ENCODE results near the gene MRAS. TPM values are rescaled to one million over a fixed set of nuclear protein-coding genes. Genes with fewer than 3 reads are reported as not detected.

The MRAS gene
- total and polyA plus RNA-seq, 2 of the 8 experiments (the other 6 are each of a cell fraction or from before 2014, with no cell fraction given): 10.6 to 16.2 TPM

GRCh38 chr3:138317687-138318086 is 30.7 kb upstream of the MRAS start:
- Histone ChIP-seq H2BK5ac (ENCODE audit: low read depth, low read length) (no peak overlapping the region), H3K9me3 (ENCODE audit: insufficient read depth in 2 of 2, low read depth in 1 of 2, low read length in 1 of 2) (no peaks in the 10 kb centered on the region), H2AFZ (ENCODE audit: low read length) (no peak overlapping the region), H3K4me2 (ENCODE audit: insufficient read depth in 1 of 2, low read depth in 2 of 2, low read length in 2 of 2) (no peak overlapping the region), H3K14ac (ENCODE audit: insufficient read length) (no peak overlapping the region), H2AK5ac (ENCODE audit: low read depth, low read length) (no peak overlapping the region), H4K8ac (ENCODE audit: extremely low read depth, insufficient read depth, low read length) (no peak overlapping the region), H3K23me2 (ENCODE audit: low read depth, low read length) (no peaks in the 10 kb centered on the region; the same call in 1 of the 2 replicates), H3K27me3 (replicated peaks in 1 of 4; ENCODE audit: control insufficient read depth in 3 of 4, extremely low read depth in 1 of 4, insufficient read depth in 3 of 4, low read length in 3 of 4) (no peaks in the 10 kb centered on the region), H4K91ac (replicated peaks; ENCODE audit: insufficient read length, low read length) (no peak overlapping the region), H3K18ac (ENCODE audit: extremely low read depth, low read length) (no peak overlapping the region), H3K4me3 (ENCODE audit: extremely low read depth in 1 of 4, insufficient read depth in 2 of 4, low read depth in 3 of 4, low read length in 4 of 4) (no peak overlapping the region), H3K23ac (ENCODE audit: insufficient read length) (no peak overlapping the region), H2BK20ac (ENCODE audit: low read length) (no peak overlapping the region), H3K79me1 (ENCODE audit: low read depth, low read length) (no peaks in the 10 kb centered on the region), H2BK12ac (ENCODE audit: low read depth, low read length) (no peak overlapping the region), H4K5ac (ENCODE audit: insufficient read length, low read depth, low read length) (no peak overlapping the region), H3K36me3 (ENCODE audit: control insufficient read depth in 2 of 4, insufficient read depth in 4 of 4, low read length in 3 of 4) (no peaks in the 10 kb centered on the region), H4K20me1 (replicated peaks in 1 of 2; ENCODE audit: control insufficient read depth in 1 of 2, insufficient read depth in 2 of 2, low read length in 2 of 2) (no peaks in the 10 kb centered on the region), H3K27ac (ENCODE audit: low read depth, low read length) (no peak overlapping the region), H3K56ac (replicated peaks; ENCODE audit: insufficient read length, low read depth, low read length) (no peak overlapping the region), H3K79me2 (ENCODE audit: control insufficient read depth in 1 of 2, insufficient read depth in 2 of 2, low read length in 2 of 2) (no peaks in the 10 kb centered on the region), H3K9ac (replicated peaks in 1 of 4; ENCODE audit: extremely low read depth in 1 of 4, low read depth in 3 of 4, low read length in 3 of 4) (no peak overlapping the region), H2BK15ac (ENCODE audit: low read length) (no peak overlapping the region), H3K4me1 (replicated peaks in 1 of 4; ENCODE audit: control insufficient read depth in 3 of 4, insufficient read depth in 4 of 4, low read length in 3 of 4) (no peaks in the 10 kb centered on the region; a peak in 1 of 7 replicates), H2BK120ac (replicated peaks; ENCODE audit: low read depth, low read length) (no peak overlapping the region), H3K4ac (replicated peaks; ENCODE audit: insufficient read length, low read depth, low read length) (no peak overlapping the region)
- POLR2A ChIA-PET (ENCODE audit: partially characterized antibody): no interaction called here
- DNase-seq (ENCODE audit: low read depth in 1 of 2, low spot score in 2 of 2) (no peak), FAIRE-seq (no peak)
- CTCF ChIA-PET (ENCODE audit: partially characterized antibody): interaction anchor here (0.8 to 1.5 kb wide), 4 partner anchors 10 to 41 kb away, joined by 3 to 6 read pairs (median 5); no protein-coding TSS in a partner anchor
- 81% methylated on average over 1 of the region's 1 CpG; no CpG with 5 or more reads in 1 of the 2 experiments for WGBS, 2 experiments (ENCODE audit: extremely low coverage in 1 of 2, insufficient coverage in 1 of 2, insufficient read length in 1 of 2, insufficient replicate concordance in 2 of 2, low coverage in 1 of 2, low lambda C conversion rate in 2 of 2, missing lambda C conversion rate in 1 of 2)
- TF ChIP-seq CBX8 (IDR thresholded peaks at IDR 0.05; ENCODE audit: borderline replicate concordance, low read depth, low read length) (no peak), SRF (IDR thresholded peaks at IDR 0.05; ENCODE audit: low read depth, low read length) (no peak), CHD1 (IDR thresholded peaks at IDR 0.05; ENCODE audit: low read depth, low read length) (no peak), NRF1 (IDR thresholded peaks at IDR 0.05; ENCODE audit: low read depth, low read length) (no peak), GTF2F1 (IDR thresholded peaks at IDR 0.05; ENCODE audit: borderline replicate concordance, low read depth, low read length) (no peak), SP4 (IDR thresholded peaks at IDR 0.05; ENCODE audit: low read length) (no peak), PHF8 (conservative IDR thresholded peaks at IDR 0.05; ENCODE audit: low read depth, low read length) (no peak), EGR1 (IDR thresholded peaks at IDR 0.05; ENCODE audit: borderline replicate concordance, low read depth, low read length) (no peak), SIRT6 (IDR thresholded peaks at IDR 0.05; ENCODE audit: low read length) (no peak), ATF3 (IDR thresholded peaks at IDR 0.05; ENCODE audit: insufficient read depth, low read depth, low read length) (no peak), CBX5 (IDR thresholded peaks at IDR 0.05; ENCODE audit: low read depth, low read length) (no peak), RAD21 (IDR thresholded peaks at IDR 0.05 in 1 of 2, conservative IDR thresholded peaks at IDR 0.05 in 1 of 2; ENCODE audit: low read depth in 2 of 2, low read length in 2 of 2) (no peak), TBP (IDR thresholded peaks at IDR 0.05; ENCODE audit: low read depth, low read length) (no peak), MAFK (IDR thresholded peaks at IDR 0.05; ENCODE audit: low read depth, low read length) (no peak)
- TF ChIP-seq, protein P1, sequence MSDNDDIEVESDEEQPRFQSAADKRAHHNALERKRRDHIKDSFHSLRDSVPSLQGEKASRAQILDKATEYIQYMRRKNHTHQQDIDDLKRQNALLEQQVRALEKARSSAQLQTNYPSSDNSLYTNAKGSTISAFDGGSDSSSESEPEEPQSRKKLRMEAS (IDR thresholded peaks at IDR 0.05): no peak
